Endothelial cell of umbilical vein (primary cell): Measurements from ENCODE around the gene PDIA5. TPM values are rescaled to one million over a fixed set of nuclear protein-coding genes. Genes with fewer than 3 reads are reported as not detected.

Experiments used
- BruUV-seq: library from RNA; stranded (reverse); fragments of 400-500 nt; replicated peaks from 2 replicates; lab custom pipeline; 2021; lab: Mats Ljungman, UMichigan
- CTCF ChIA-PET: fragments of 300-600, 350-600 bp; sonication (Branson Sonifier 250); formaldehyde crosslinking; loops from one replicate; lab custom pipeline; 2021; ENCODE audit warnings: antibody characterized with exemption, inconsistent platforms; lab: Charles Lee
- POLR2A ChIA-PET: fragments of 300-600, 350-600 bp; sonication (Branson Sonifier 250); formaldehyde crosslinking; loops from one replicate; lab custom pipeline; 2021; ENCODE audit warnings: antibody characterized with exemption, inconsistent platforms; lab: Charles Lee
- DNase-seq: peaks from one replicate; pipeline ENCODE4 v3.0.0-alpha.2; 2011; ENCODE audit warnings: low read depth, low spot score
- FAIRE-seq: peaks from 2 replicates; lab custom pipeline; 2011; peaks lifted over from hg19 to GRCh38; lab: Jason Lieb, UNC
- H2AFZ ChIP-seq: 2 replicates; pipeline ENCODE4 v1.6.0; 2012; ENCODE audit warnings: low read depth, low read length, control low read depth, inconsistent platforms
- H3K27ac ChIP-seq: 2 replicates; pipeline ENCODE4 v1.5.1; 2011; ENCODE audit warnings: low read depth, mild to moderate bottlenecking, control low read depth, low read length, moderate library complexity; ENCODE audit not compliant: insufficient read depth
- H3K27me3 ChIP-seq, 2 experiments: 2 replicates each; pipeline versions ENCODE4 v1.6.0 to v1.6.1; 2011; ENCODE audit warnings: low read length in 2 of 2, mixed read lengths in 1 of 2; ENCODE audit not compliant: control insufficient read depth in 2 of 2, insufficient read depth in 2 of 2
- H3K36me3 ChIP-seq, 2 experiments: 2 replicates in 1 of 2; 3 replicates in 1 of 2; pipeline ENCODE4 v1.5.1; 2011; ENCODE audit warnings: low read length in 2 of 2, mild to moderate bottlenecking in 1 of 2, moderate library complexity in 1 of 2; ENCODE audit not compliant: control insufficient read depth in 2 of 2, insufficient read depth in 2 of 2; ENCODE audit errors: extremely low read depth in 1 of 2
- H3K4me1 ChIP-seq: 3 replicates; pipeline ENCODE4 v1.5.1; 2011; ENCODE audit warnings: mild to moderate bottlenecking, low read length; ENCODE audit not compliant: control insufficient read depth, insufficient read depth; ENCODE audit errors: extremely low read depth
- H3K4me2 ChIP-seq: 2 replicates; pipeline ENCODE4 v1.6.1; 2011; ENCODE audit warnings: low read length, control low read depth, mixed read lengths; ENCODE audit not compliant: insufficient read depth
- H3K4me3 ChIP-seq, 3 experiments: fragments of 200-600 bp in 1 of 3; sonication (generic), shearing (Covaris generic) in 1 of 3; replicated peaks in 1 of 3; 2 replicates each; pipeline ENCODE4 v1.5.1; 2011 to 2016; ENCODE audit warnings: control low read depth in 3 of 3, low read length in 3 of 3, mild to moderate bottlenecking in 2 of 3, inconsistent platforms in 1 of 3, low read depth in 1 of 3, moderate library complexity in 1 of 3; ENCODE audit not compliant: insufficient read depth in 1 of 3
- H3K79me2 ChIP-seq: 2 replicates; pipeline ENCODE4 v1.6.0; 2012; ENCODE audit warnings: low read length, inconsistent platforms; ENCODE audit not compliant: control insufficient read depth, insufficient read depth
- H3K9ac ChIP-seq: replicated peaks from 2 replicates; pipeline ENCODE3; 2011; ENCODE audit warnings: low read length, control low read depth; ENCODE audit not compliant: insufficient read depth; ENCODE audit errors: extremely low read depth
- H3K9me1 ChIP-seq: replicated peaks from 3 replicates; pipeline ENCODE4 v1.6.0; 2011; ENCODE audit warnings: mild to moderate bottlenecking, low read length; ENCODE audit not compliant: control insufficient read depth, insufficient read depth; ENCODE audit errors: extremely low read depth
- H3K9me3 ChIP-seq: replicated peaks from 2 replicates; pipeline ENCODE4 v1.5.1; 2012; ENCODE audit warnings: low read length, inconsistent platforms; ENCODE audit not compliant: control insufficient read depth, insufficient read depth
- H4K20me1 ChIP-seq: replicated peaks from 2 replicates; pipeline ENCODE3; 2011; ENCODE audit warnings: mild to moderate bottlenecking, low read length; ENCODE audit not compliant: control insufficient read depth, insufficient read depth; ENCODE audit errors: extremely low read depth
- EZH2 ChIP-seq: IDR thresholded peaks from 2 replicates; pipeline ENCODE4 v1.6.1; 2012; ENCODE audit warnings: borderline replicate concordance, low read depth, mild to moderate bottlenecking, moderate library complexity, low read length, inconsistent platforms; ENCODE audit not compliant: severe bottlenecking
- FOS ChIP-seq: IDR thresholded peaks from 2 replicates; pipeline ENCODE4 v1.6.1; 2011; ENCODE audit warnings: mild to moderate bottlenecking, low read length, moderate library complexity, borderline replicate concordance; ENCODE audit not compliant: insufficient read depth
- MAX ChIP-seq: IDR thresholded peaks from 2 replicates; pipeline ENCODE4 v1.6.1; 2011; ENCODE audit not compliant: insufficient read depth, insufficient read length
- POLR2A ChIP-seq: IDR thresholded peaks from 2 replicates; pipeline ENCODE4 v1.6.1; 2012; ENCODE audit warnings: low read depth, mild to moderate bottlenecking, control low read depth, low read length
- POLR2AphosphoS5 ChIP-seq: IDR thresholded peaks from 2 replicates; pipeline ENCODE4 v1.6.1; 2012; ENCODE audit warnings: low read depth, mild to moderate bottlenecking, control low read depth, low read length, moderate library complexity; ENCODE audit not compliant: insufficient read depth
- dilution Hi-C: fragments of 300-500 bp; cut with MboI; formaldehyde crosslinking; loops from one replicate; pipeline ENCODE4 v1.15.0; 2019; ENCODE audit warnings: low sequenced_read_pairs; ENCODE audit not compliant: extremely low pct_ligation_motif_present
- intact Hi-C: fragments of 100-400 bp; cut with micrococcal nuclease; formaldehyde crosslinking; loops from one replicate; pipeline ENCODE4 v1.10.0; 2022
- polyA plus RNA-seq, 4 experiments: library from polyadenylated mRNA; depleted of rRNA in 3 of 4; stranded (reverse) in 3 of 4; unstranded in 1 of 4; fragments of >200 nt; gene quantifications; 2 replicates each; pipeline versions ENCODE4 v1.2.1 to v1.2.3, GENCODE V29; 2011 to 2012; ENCODE audit warnings: missing spikeins in 1 of 4
- total RNA-seq: library from RNA; stranded (reverse); gene quantifications from 2 replicates; pipeline ENCODE4 v1.2.3, GENCODE V29; 2021
- TF ChIP-seq, protein P1 (sequence below), 2 donors: IDR thresholded peaks; 1 replicate in 1 of 2; 2 replicates in 1 of 2; pipeline ENCODE4 v1.5.1; 2011; ENCODE audit warnings: low read length in 2 of 2, mild to moderate bottlenecking in 2 of 2, moderate library complexity in 2 of 2, control low read depth in 1 of 2, inconsistent platforms in 1 of 2, low read depth in 1 of 2; ENCODE audit not compliant: insufficient read depth in 1 of 2; ENCODE audit errors: extremely low read depth in 1 of 2

Gene PDIA5
- total and polyA plus RNA-seq, 2 donors (not counting 3 experiments of a cell fraction or from before 2014, with no cell fraction given): 55.7 to 85.6 TPM

GRCh38 chr3:123032057-123032456, 34.8 kb upstream of the PDIA5 start:
- Histone ChIP-seq H3K9ac (no peak overlapping the region), H3K4me3 (no peak overlapping the region), H4K20me1 (no peaks in the 10 kb centered on the region), H3K79me2 (no peaks in the 10 kb centered on the region), H3K4me2 (no peak overlapping the region), H3K9me1 (no peaks in the 10 kb centered on the region), H3K36me3 (no peaks in the 10 kb centered on the region), H2AFZ (no peak overlapping the region), H3K4me1 (peaks cover 10% of the 10 kb centered on the region), H3K9me3 (no peaks in the 10 kb centered on the region), H3K27ac (no peak overlapping the region), H3K27me3 (peaks cover 49 to 65% of the 10 kb centered on the region in 2 experiments)
- intact Hi-C loops (no loop called here), dilution Hi-C loops (no loop called here)
- no TSS peak for BruUV-seq
- DNase-seq: no peak
- no peak for FAIRE-seq
- ChIA-PET CTCF (interaction anchor here (0.8 to 1.9 kb wide), 5 partner anchors 12 to 639 kb away, joined by 3 to 10 read pairs (median 5); no protein-coding TSS in a partner anchor), POLR2A (no interaction called here)
- TF ChIP-seq POLR2AphosphoS5: no peak
- TF ChIP-seq MAX: no peak
- no peak for TF ChIP-seq POLR2A
- TF ChIP-seq FOS: no peak
- TF ChIP-seq EZH2: no peak
- TF ChIP-seq, protein P1, sequence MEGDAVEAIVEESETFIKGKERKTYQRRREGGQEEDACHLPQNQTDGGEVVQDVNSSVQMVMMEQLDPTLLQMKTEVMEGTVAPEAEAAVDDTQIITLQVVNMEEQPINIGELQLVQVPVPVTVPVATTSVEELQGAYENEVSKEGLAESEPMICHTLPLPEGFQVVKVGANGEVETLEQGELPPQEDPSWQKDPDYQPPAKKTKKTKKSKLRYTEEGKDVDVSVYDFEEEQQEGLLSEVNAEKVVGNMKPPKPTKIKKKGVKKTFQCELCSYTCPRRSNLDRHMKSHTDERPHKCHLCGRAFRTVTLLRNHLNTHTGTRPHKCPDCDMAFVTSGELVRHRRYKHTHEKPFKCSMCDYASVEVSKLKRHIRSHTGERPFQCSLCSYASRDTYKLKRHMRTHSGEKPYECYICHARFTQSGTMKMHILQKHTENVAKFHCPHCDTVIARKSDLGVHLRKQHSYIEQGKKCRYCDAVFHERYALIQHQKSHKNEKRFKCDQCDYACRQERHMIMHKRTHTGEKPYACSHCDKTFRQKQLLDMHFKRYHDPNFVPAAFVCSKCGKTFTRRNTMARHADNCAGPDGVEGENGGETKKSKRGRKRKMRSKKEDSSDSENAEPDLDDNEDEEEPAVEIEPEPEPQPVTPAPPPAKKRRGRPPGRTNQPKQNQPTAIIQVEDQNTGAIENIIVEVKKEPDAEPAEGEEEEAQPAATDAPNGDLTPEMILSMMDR (IDR thresholded peaks at IDR 0.05; ENCODE audit: extremely low read depth in 1 of 2, insufficient read depth in 1 of 2, low read depth in 1 of 2, low read length in 2 of 2): no peak
